ENCODE results near the gene SUCLG2.

DNA sequence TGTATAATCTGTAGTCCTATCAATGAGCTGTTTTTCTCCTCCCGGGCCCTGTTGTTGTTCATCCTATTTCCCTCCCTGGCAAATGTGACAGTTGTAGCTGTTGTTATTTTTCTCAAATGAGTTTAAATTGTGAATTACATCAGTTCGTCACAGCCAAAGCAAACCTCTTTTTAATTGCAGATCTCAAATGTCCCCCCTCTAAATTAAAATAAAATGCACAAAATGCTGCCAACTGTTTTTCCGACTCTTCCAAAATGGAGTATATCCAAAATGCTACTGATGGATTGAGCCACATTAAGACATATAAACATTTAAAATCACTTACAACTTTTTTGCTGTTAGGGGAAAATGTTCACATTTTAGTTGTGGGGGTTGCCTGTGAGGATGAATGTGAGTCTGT, 29.8 kb upstream of the SUCLG2 start:
- TF ChIP-seq POLR2A (IDR thresholded peaks at IDR 0.05; ENCODE audit: low read length) (no peak), GATA1 (IDR thresholded peaks at IDR 0.05; ENCODE audit: low read depth, low read length) (no peak)

All from erythroblast (primary cell).